ENCODE measurements around the gene SKOR2.

SKOR2 gene

GRCh38 chr18:47246027-47246971 is 5.2 kb downstream of the SKOR2 start:
- TF ChIP-seq EP300 (IDR thresholded peaks at IDR 0.05; ENCODE audit: borderline replicate concordance) = no peak
- no peak for TF ChIP-seq REST (IDR thresholded peaks at IDR 0.05; ENCODE audit: low read depth)
- TF ChIP-seq CREB1 (IDR thresholded peaks at IDR 0.05; ENCODE audit: low read depth) = no peak

GRCh38 chr18:47244086-47244485 is 7.4 kb downstream of the SKOR2 start:
- TF ChIP-seq YY1 (IDR thresholded peaks at IDR 0.05; ENCODE audit: low read depth) (no peak), NFIC (IDR thresholded peaks at IDR 0.05) (no peak), TAF1 (IDR thresholded peaks at IDR 0.05; ENCODE audit: low read depth) (no peak), RAD21 (IDR thresholded peaks at IDR 0.05; ENCODE audit: low read depth) (no peak), MAX (IDR thresholded peaks at IDR 0.05) (no peak), EGR1 (IDR thresholded peaks at IDR 0.05) (no peak), FOXM1 (IDR thresholded peaks at IDR 0.05; ENCODE audit: borderline replicate concordance, low read depth) (no peak), TEAD4 (IDR thresholded peaks at IDR 0.05) (no peak), ZBTB7A (IDR thresholded peaks at IDR 0.05; ENCODE audit: low read depth) (no peak), CEBPB (IDR thresholded peaks at IDR 0.05) (no peak), USF1 (IDR thresholded peaks at IDR 0.05) (no peak), CREB1 (IDR thresholded peaks at IDR 0.05; ENCODE audit: low read depth) (no peak), EP300 (IDR thresholded peaks at IDR 0.05; ENCODE audit: borderline replicate concordance) (no peak), TCF12 (IDR thresholded peaks at IDR 0.05; ENCODE audit: low read depth) (no peak), REST (IDR thresholded peaks at IDR 0.05; ENCODE audit: low read depth) (no peak)

- TF ChIP-seq NFIC (IDR thresholded peaks at IDR 0.05) = no peak
These were observed 16.4 kb downstream of the SKOR2 start for GRCh38 chr18:47235096-47235495.

- TF ChIP-seq USF1 (IDR thresholded peaks at IDR 0.05) (no peak), EP300 (IDR thresholded peaks at IDR 0.05; ENCODE audit: borderline replicate concordance) (no peak), TCF12 (IDR thresholded peaks at IDR 0.05; ENCODE audit: low read depth) (no peak), YY1 (IDR thresholded peaks at IDR 0.05; ENCODE audit: low read depth) (no peak), TAF1 (IDR thresholded peaks at IDR 0.05; ENCODE audit: low read depth) (no peak), CREB1 (IDR thresholded peaks at IDR 0.05; ENCODE audit: low read depth) (no peak), MAX (IDR thresholded peaks at IDR 0.05) (no peak), RAD21 (IDR thresholded peaks at IDR 0.05; ENCODE audit: low read depth) (no peak), NFIC (IDR thresholded peaks at IDR 0.05) (no peak), TEAD4 (IDR thresholded peaks at IDR 0.05) (no peak), ZBTB7A (IDR thresholded peaks at IDR 0.05; ENCODE audit: low read depth) (no peak), REST (IDR thresholded peaks at IDR 0.05; ENCODE audit: low read depth) (no peak), CEBPB (IDR thresholded peaks at IDR 0.05) (no peak)
These were observed 24.8 kb downstream of the SKOR2 start for GRCh38 chr18:47226660-47227059.

Data from Ishikawa (cell line).